SK-N-SH (cell line): Measurements from ENCODE around the gene EID3. TPM values are rescaled to one million over a fixed set of nuclear protein-coding genes. Genes with fewer than 3 reads are reported as not detected.

ENCODE experiments used
- CTCF ChIA-PET: fragments of 300-600, 350-600 bp; formaldehyde crosslinking; extraction: SDS; loops from one replicate; lab custom pipeline; 2021; lab: Yijun Ruan, JAX
- POLR2A ChIA-PET: fragments of 350-600 bp; sonication (Branson Sonifier 250); formaldehyde crosslinking; extraction: SDS; loops from one replicate; lab custom pipeline; 2020; ENCODE audit warnings: antibody characterized with exemption, inconsistent platforms; lab: Yijun Ruan, JAX
- DNase-seq: peaks from one replicate; pipeline ENCODE4 v3.0.0; 2012
- H2AFZ ChIP-seq: fragments of 200-600 bp; sonication (generic); 2 replicates; pipeline ENCODE4 v1.8.1; 2016; ENCODE audit warnings: antibody characterized with exemption, mild to moderate bottlenecking, low read depth
- H3F3A ChIP-seq: fragments of 200-600 bp; sonication (generic); replicated peaks from 2 replicates; pipeline ENCODE3; 2016; ENCODE audit warnings: antibody characterized with exemption, mild to moderate bottlenecking; ENCODE audit not compliant: insufficient read depth
- H3K27ac ChIP-seq, 2 experiments: fragments of 200-500 bp in 1 of 2; fragments of 200-600 bp in 1 of 2; sonication (Bioruptor generic) in 1 of 2; sonication (generic), shearing (Covaris generic) in 1 of 2; 2 replicates each; pipeline versions ENCODE4 v1.5.1 to v1.6.1; 2014 to 2016; ENCODE audit warnings: low read depth in 2 of 2, inconsistent platforms in 1 of 2, low read length in 1 of 2, mild to moderate bottlenecking in 1 of 2, mixed read lengths in 1 of 2
- H3K27me3 ChIP-seq: fragments of 200-600 bp; sonication (generic), shearing (Covaris generic); 2 replicates; pipeline ENCODE4 v1.6.1; 2016; ENCODE audit warnings: mixed run types; ENCODE audit not compliant: insufficient read depth
- H3K36me3 ChIP-seq, 2 experiments: fragments of 200-500 bp in 1 of 2; fragments of 200-600 bp in 1 of 2; sonication (Bioruptor generic) in 1 of 2; sonication (generic) in 1 of 2; replicated peaks in 1 of 2; 2 replicates each; pipeline versions ENCODE3 to v1.5.1; 2014 to 2016; ENCODE audit warnings: low read length in 1 of 2, mild to moderate bottlenecking in 1 of 2; ENCODE audit not compliant: insufficient read depth in 2 of 2, control insufficient read depth in 1 of 2
- H3K4me1 ChIP-seq, 2 experiments: fragments of 200-500 bp in 1 of 2; fragments of 200-600 bp in 1 of 2; sonication (Bioruptor generic) in 1 of 2; sonication (generic), shearing (Covaris generic) in 1 of 2; 2 replicates each; pipeline versions ENCODE4 v1.5.1 to v1.6.1; 2014 to 2016; ENCODE audit warnings: low read depth in 1 of 2, low read length in 1 of 2, mixed run types in 1 of 2; ENCODE audit not compliant: insufficient read depth in 2 of 2, control insufficient read depth in 1 of 2
- H3K4me2 ChIP-seq: fragments of 200-600 bp; sonication (generic), shearing (Covaris generic); 2 replicates; pipeline ENCODE4 v1.6.1; 2017; ENCODE audit warnings: mixed run types
- H3K4me3 ChIP-seq, 2 experiments: fragments of 200-500 bp in 1 of 2; fragments of 200-600 bp in 1 of 2; sonication (Bioruptor generic) in 1 of 2; sonication (generic), shearing (Covaris generic) in 1 of 2; 2 replicates each; pipeline versions ENCODE4 v1.5.1 to v1.8.1; 2014 to 2016; ENCODE audit warnings: low read depth in 2 of 2, inconsistent platforms in 1 of 2, low read length in 1 of 2, mild to moderate bottlenecking in 1 of 2, mixed read lengths in 1 of 2, moderate library complexity in 1 of 2
- H3K79me2 ChIP-seq: fragments of 200-600 bp; sonication (generic); 2 replicates; pipeline ENCODE4 v1.8.1; 2017; ENCODE audit warnings: mild to moderate bottlenecking; ENCODE audit not compliant: insufficient read depth
- H3K9ac ChIP-seq: fragments of 200-600 bp; sonication (generic); 2 replicates; pipeline ENCODE4 v1.6.1; 2017; ENCODE audit warnings: mixed run types
- H3K9me2 ChIP-seq: fragments of 200-600 bp; sonication (generic); 2 replicates; pipeline ENCODE4 v1.6.1; 2017; ENCODE audit warnings: mixed run types
- H3K9me3 ChIP-seq: fragments of 200-600 bp; sonication (generic); 2 replicates; pipeline ENCODE4 v1.6.1; 2017; ENCODE audit warnings: mixed run types, mild to moderate bottlenecking, moderate library complexity
- H4K20me1 ChIP-seq: fragments of 200-600 bp; sonication (generic); 2 replicates; pipeline ENCODE4 v1.6.1; 2017; ENCODE audit warnings: mild to moderate bottlenecking, mixed run types; ENCODE audit not compliant: insufficient read depth
- CHD2 ChIP-seq: fragments of 150-350 bp; IDR thresholded peaks from 2 replicates; pipeline ENCODE4 v1.6.1; 2018; ENCODE audit warnings: low read length; ENCODE audit not compliant: partially characterized antibody
- EP300 ChIP-seq, 2 experiments: IDR thresholded peaks; 2 replicates each; pipeline versions ENCODE4 v1.4.0 to v1.6.1; 2012; ENCODE audit warnings: borderline replicate concordance in 1 of 2, low read depth in 1 of 2, low read length in 1 of 2
- FOSL2 ChIP-seq: IDR thresholded peaks from 2 replicates; pipeline ENCODE4 v1.4.0; 2012; ENCODE audit warnings: low read depth, mild to moderate bottlenecking, moderate library complexity, borderline replicate concordance
- FOXM1 ChIP-seq: IDR thresholded peaks from 2 replicates; pipeline ENCODE4 v1.4.0; 2012; ENCODE audit warnings: low read depth, mild to moderate bottlenecking
- JUND ChIP-seq: IDR thresholded peaks from 2 replicates; pipeline ENCODE4 v1.4.0; 2012
- MEF2A ChIP-seq: IDR thresholded peaks from 2 replicates; pipeline ENCODE4 v1.4.0; 2012; ENCODE audit warnings: low read depth, borderline replicate concordance
- NFIC ChIP-seq: IDR thresholded peaks from 2 replicates; pipeline ENCODE4 v1.4.0; 2012; ENCODE audit warnings: borderline replicate concordance
- NRF1 ChIP-seq: IDR thresholded peaks from 2 replicates; pipeline ENCODE4 v1.6.1; 2012; ENCODE audit warnings: low read depth, mild to moderate bottlenecking, low read length
- PBX3 ChIP-seq: IDR thresholded peaks from 2 replicates; pipeline ENCODE4; 2012
- POLR2AphosphoS5 ChIP-seq: IDR thresholded peaks from 2 replicates; pipeline ENCODE4 v1.6.1; 2012; ENCODE audit warnings: low read depth, low read length
- RXRA ChIP-seq: IDR thresholded peaks from 2 replicates; pipeline ENCODE4 v1.4.0; 2012; ENCODE audit warnings: low read depth, mild to moderate bottlenecking, borderline replicate concordance
- TCF12 ChIP-seq: IDR thresholded peaks from 2 replicates; pipeline ENCODE4 v1.4.0; 2012
- TEAD4 ChIP-seq: IDR thresholded peaks from 2 replicates; pipeline ENCODE4 v1.4.0; 2012; ENCODE audit warnings: mild to moderate bottlenecking, borderline replicate concordance; ENCODE audit not compliant: insufficient read depth
- ZBTB33 ChIP-seq: IDR thresholded peaks from 2 replicates; pipeline ENCODE4 v1.4.0; 2012; ENCODE audit warnings: low read depth, borderline replicate concordance
- WGBS: methylation state at CpG from one replicate; pipeline ENCODE4 v1.1.6; 2017; ENCODE audit warnings: low lambda C conversion rate; 5-methylcytosine and 5-hydroxymethylcytosine counted together
- polyA plus RNA-seq, 3 experiments: library from polyadenylated mRNA; depleted of rRNA; stranded (reverse); fragments of >200 nt; gene quantifications; 2 replicates each; pipeline ENCODE4 v1.2.3, GENCODE V29; 2012

The EID3 gene
- polyA plus RNA-seq, 1 of the 3 experiments (the other 2 are of a cell fraction): 0.92 TPM

GRCh38 chr12:104280717-104281458 is 22.7 kb upstream of the EID3 start:
- peaks cover 2 to 18% of the 10 kb centered on the region in 2 experiments; a peak in 2 of 4 replicates for H3K4me1 ChIP-seq
- DNase-seq: no peak
- no peaks in the 10 kb centered on the region for H3K27me3 ChIP-seq
- H3F3A ChIP-seq: peaks cover 34% of the 10 kb centered on the region
- CTCF ChIA-PET: interaction anchor here (0.6 kb wide), 1 partner anchor 76 kb away, joined by 3 read pairs; no protein-coding TSS in a partner anchor
- peak overlapping the region; percentile 61; the same call in 1 of the 2 replicates for H2AFZ ChIP-seq
- H3K9me3 ChIP-seq: no peaks in the 10 kb centered on the region
- WGBS: 58% methylated on average over 4 of the region's 4 CpGs
- H3K79me2 ChIP-seq: no peaks in the 10 kb centered on the region
- peak overlapping the region; percentile 71 for H3K9ac ChIP-seq
- peak overlapping the region in 1 of 2 experiments; percentile 35; a peak in 1 of 4 replicates for H3K4me3 ChIP-seq
- no peaks in the 10 kb centered on the region for H3K36me3 ChIP-seq
- H4K20me1 ChIP-seq: no peaks in the 10 kb centered on the region
- H3K27ac ChIP-seq: peak overlapping the region in 1 of 2 experiments; percentile 89; a peak in 2 of 4 replicates
- H3K4me2 ChIP-seq: peak overlapping the region; percentile 70; the same call in 1 of the 2 replicates
- H3K9me2 ChIP-seq: no peaks in the 10 kb centered on the region
- POLR2A ChIA-PET: no interaction called here
- TF ChIP-seq NFIC (peak; percentile 60; the same call in 1 of the 2 replicates), FOSL2 (peak; percentile 85), POLR2AphosphoS5 (peak; percentile 43; the same call in 1 of the 2 replicates), RXRA (peak; percentile 98), ZBTB33 (no peak), TCF12 (peak; percentile 76), PBX3 (peak; percentile 53; the same call in 1 of the 2 replicates), EP300 (IDR thresholded peaks at IDR 0.05; ENCODE audit: borderline replicate concordance in 1 of 2, low read depth in 1 of 2, low read length in 1 of 2) (peak in 1 of 2 experiments; percentile 73; a peak in 2 of 4 replicates), FOXM1 (no peak), MEF2A (peak; percentile 100), NRF1 (no peak), JUND (peak; percentile 94), TEAD4 (peak; percentile 69), CHD2 (no peak)
